ENCODE measurements around the gene HIPK3. TPM values are rescaled to one million over a fixed set of nuclear protein-coding genes. Genes with fewer than 3 reads are reported as not detected.

The HIPK3 gene
- total and polyA plus RNA-seq, 11 donors = 26.3 to 298 (median 250) TPM

GRCh38 chr11:33391893-33392251 lies 134.7 kb downstream of the HIPK3 start:
- no peaks in the 10 kb centered on the region for H3K9me3 ChIP-seq
- WGBS, 4 donors = 89 to 96% (median 92%) methylated on average over 2 of the region's 2 CpGs
- no peak for TF ChIP-seq POLR2A (IDR thresholded peaks at IDR 0.05)
- TF ChIP-seq, protein P1, sequence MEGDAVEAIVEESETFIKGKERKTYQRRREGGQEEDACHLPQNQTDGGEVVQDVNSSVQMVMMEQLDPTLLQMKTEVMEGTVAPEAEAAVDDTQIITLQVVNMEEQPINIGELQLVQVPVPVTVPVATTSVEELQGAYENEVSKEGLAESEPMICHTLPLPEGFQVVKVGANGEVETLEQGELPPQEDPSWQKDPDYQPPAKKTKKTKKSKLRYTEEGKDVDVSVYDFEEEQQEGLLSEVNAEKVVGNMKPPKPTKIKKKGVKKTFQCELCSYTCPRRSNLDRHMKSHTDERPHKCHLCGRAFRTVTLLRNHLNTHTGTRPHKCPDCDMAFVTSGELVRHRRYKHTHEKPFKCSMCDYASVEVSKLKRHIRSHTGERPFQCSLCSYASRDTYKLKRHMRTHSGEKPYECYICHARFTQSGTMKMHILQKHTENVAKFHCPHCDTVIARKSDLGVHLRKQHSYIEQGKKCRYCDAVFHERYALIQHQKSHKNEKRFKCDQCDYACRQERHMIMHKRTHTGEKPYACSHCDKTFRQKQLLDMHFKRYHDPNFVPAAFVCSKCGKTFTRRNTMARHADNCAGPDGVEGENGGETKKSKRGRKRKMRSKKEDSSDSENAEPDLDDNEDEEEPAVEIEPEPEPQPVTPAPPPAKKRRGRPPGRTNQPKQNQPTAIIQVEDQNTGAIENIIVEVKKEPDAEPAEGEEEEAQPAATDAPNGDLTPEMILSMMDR (IDR thresholded peaks at IDR 0.05) = no peak

GRCh38 chr11:33394431-33395109 lies 137.4 kb downstream of the HIPK3 start:
- Histone ChIP-seq H3K27me3 (peaks cover 0 to 2% (median 0%) of the 10 kb centered on the region in 9 donors), H3K9me3 (no peaks in the 10 kb centered on the region), H3K27ac (no peak overlapping the region), H3K4me3 (no peak overlapping the region), H3K36me3 (no peaks in the 10 kb centered on the region), H3K4me1 (no peaks in the 10 kb centered on the region)
- intact Hi-C loops (cut with DNase I) = no loop called here
- WGBS, 4 donors = 72 to 78% (median 76%) methylated on average over 6 of the region's 6 CpGs
- TF ChIP-seq POLR2A (IDR thresholded peaks at IDR 0.05) = no peak
- TF ChIP-seq, protein P1 (IDR thresholded peaks at IDR 0.05) = no peak
- ATAC-seq (no peak), DNase-seq (no peak)

More at GRCh38 chr11:33391893-33392251, 134.7 kb downstream of the HIPK3 start:
- Histone ChIP-seq H3K27ac (no peak overlapping the region), H3K36me3 (no peaks in the 10 kb centered on the region), H3K4me1 (no peaks in the 10 kb centered on the region), H3K27me3 (peaks cover 0 to 2% (median 0%) of the 10 kb centered on the region in 9 donors), H3K4me3 (no peak overlapping the region)
- no peak for DNase-seq
- ATAC-seq = no peak
- intact Hi-C loops (cut with DNase I) = no loop called here

DNA sequence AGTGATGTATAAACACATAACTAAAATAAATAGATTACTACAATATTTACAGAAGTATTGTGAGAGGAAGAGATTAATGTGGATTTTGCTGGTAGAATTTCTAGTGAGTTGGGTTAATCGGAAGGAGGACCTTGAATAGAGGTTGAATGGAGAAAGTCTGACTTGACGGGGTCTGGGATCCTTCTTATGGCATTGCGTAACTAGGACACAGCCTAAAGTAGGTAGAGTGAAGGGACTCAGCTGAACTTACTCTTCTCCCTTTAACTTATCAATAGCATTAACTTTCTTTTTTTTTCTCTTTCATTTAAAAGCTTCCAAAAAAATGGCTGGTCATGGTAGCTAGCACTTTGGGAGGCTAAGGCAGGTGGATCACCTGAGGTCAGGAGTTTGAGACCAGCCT lies 139.2 kb downstream of the HIPK3 start:
- H3K27ac ChIP-seq = no peak overlapping the region
- ATAC-seq (no peak), DNase-seq (no peak)
- TF ChIP-seq, protein P1 (IDR thresholded peaks at IDR 0.05) = no peak
- TF ChIP-seq POLR2A (IDR thresholded peaks at IDR 0.05) = no peak
- no peaks in the 10 kb centered on the region for H3K36me3 ChIP-seq
- 92 to 97% (median 95%) methylated on average over 3 of the region's 3 CpGs for WGBS, 4 donors
- H3K4me1 ChIP-seq = no peaks in the 10 kb centered on the region
- H3K9me3 ChIP-seq = no peaks in the 10 kb centered on the region
- H3K4me3 ChIP-seq = no peak overlapping the region
- intact Hi-C loops (cut with DNase I) = no loop called here
- peaks cover 0 to 4% (median 0%) of the 10 kb centered on the region in 9 donors for H3K27me3 ChIP-seq

DNA sequence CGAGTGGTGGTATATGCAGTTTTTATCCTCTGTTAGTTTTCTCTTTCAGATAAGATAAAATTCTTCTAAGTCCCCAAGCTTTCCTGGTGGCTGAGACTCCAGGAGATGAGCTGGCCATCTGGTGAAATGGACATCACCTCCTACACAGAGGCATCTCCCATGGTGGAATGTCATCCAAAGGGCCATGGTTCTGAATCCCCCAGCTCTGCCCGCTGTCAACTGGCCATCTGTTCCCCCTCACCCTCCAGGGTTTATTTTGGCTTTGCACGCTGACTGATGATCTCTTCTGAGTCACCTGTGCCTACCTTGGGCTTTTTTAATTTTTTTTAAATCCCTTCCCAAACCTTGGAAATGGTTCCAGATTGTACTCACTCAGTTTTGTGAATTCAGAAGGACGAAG lies 142.2 kb downstream of the HIPK3 start:
- DNase-seq (no peak), ATAC-seq (no peak)
- Histone ChIP-seq H3K9me3 (no peaks in the 10 kb centered on the region), H3K4me3 (no peak overlapping the region), H3K27me3 (peaks cover 0 to 4% (median 0%) of the 10 kb centered on the region in 9 donors), H3K36me3 (no peaks in the 10 kb centered on the region), H3K27ac (no peak overlapping the region), H3K4me1 (no peaks in the 10 kb centered on the region)
- TF ChIP-seq POLR2A (IDR thresholded peaks at IDR 0.05) = no peak
- TF ChIP-seq, protein P1 (IDR thresholded peaks at IDR 0.05) = no peak
- 83 to 84% (median 83%) methylated on average over 4 of the region's 4 CpGs for WGBS, 4 donors
- intact Hi-C loops (cut with DNase I) = no loop called here

All from heart left ventricle (tissue), 16 donors.